Chondrocyte (in vitro differentiated cells): Measurements from ENCODE around the gene SLC43A3. TPM values are rescaled to one million over a fixed set of nuclear protein-coding genes. Genes with fewer than 3 reads are reported as not detected.

Experiments used
- DNase-seq: peaks from one replicate; pipeline ENCODE4 v3.0.0; 2021; ENCODE audit warnings: mixed read lengths, low spot score
- H3K27ac Mint-ChIP-seq: one replicate; pipeline ENCODE4 v1.8.0; 2021; ENCODE audit warnings: mild to moderate bottlenecking, moderate library complexity, mixed read lengths; ENCODE audit not compliant: unreplicated experiment
- H3K27me3 Mint-ChIP-seq: 2 replicates; pipeline ENCODE4 v1.8.0; 2021; ENCODE audit warnings: low read depth, mixed read lengths
- H3K36me3 Mint-ChIP-seq: 2 replicates; pipeline ENCODE4 v1.8.0; 2021; ENCODE audit warnings: low read depth, mixed read lengths
- H3K4me1 Mint-ChIP-seq: 2 replicates; pipeline ENCODE4 v1.8.0; 2021; ENCODE audit warnings: low read depth, mild to moderate bottlenecking, mixed read lengths
- H3K4me3 Mint-ChIP-seq: one replicate; pipeline ENCODE4 v1.8.0; 2021; ENCODE audit warnings: mild to moderate bottlenecking, moderate library complexity, mixed read lengths; ENCODE audit not compliant: unreplicated experiment
- H3K9me3 Mint-ChIP-seq: 2 replicates; pipeline ENCODE4 v1.8.0; 2021; ENCODE audit warnings: low read depth, mixed read lengths
- total RNA-seq: library from RNA; stranded (reverse); gene quantifications from 3 replicates; pipeline ENCODE4 v1.2.1, GENCODE V29; 2021
- TF ChIP-seq, protein P1 (sequence below): fragments of 200-600 bp; sonication (generic); IDR thresholded peaks from 2 replicates; pipeline ENCODE4 v1.5.0; 2021; ENCODE audit warnings: antibody characterized with exemption, mild to moderate bottlenecking, moderate library complexity

SLC43A3 gene
- total RNA-seq, 1 donor from 2014 or later, result 12.4 TPM

DNA sequence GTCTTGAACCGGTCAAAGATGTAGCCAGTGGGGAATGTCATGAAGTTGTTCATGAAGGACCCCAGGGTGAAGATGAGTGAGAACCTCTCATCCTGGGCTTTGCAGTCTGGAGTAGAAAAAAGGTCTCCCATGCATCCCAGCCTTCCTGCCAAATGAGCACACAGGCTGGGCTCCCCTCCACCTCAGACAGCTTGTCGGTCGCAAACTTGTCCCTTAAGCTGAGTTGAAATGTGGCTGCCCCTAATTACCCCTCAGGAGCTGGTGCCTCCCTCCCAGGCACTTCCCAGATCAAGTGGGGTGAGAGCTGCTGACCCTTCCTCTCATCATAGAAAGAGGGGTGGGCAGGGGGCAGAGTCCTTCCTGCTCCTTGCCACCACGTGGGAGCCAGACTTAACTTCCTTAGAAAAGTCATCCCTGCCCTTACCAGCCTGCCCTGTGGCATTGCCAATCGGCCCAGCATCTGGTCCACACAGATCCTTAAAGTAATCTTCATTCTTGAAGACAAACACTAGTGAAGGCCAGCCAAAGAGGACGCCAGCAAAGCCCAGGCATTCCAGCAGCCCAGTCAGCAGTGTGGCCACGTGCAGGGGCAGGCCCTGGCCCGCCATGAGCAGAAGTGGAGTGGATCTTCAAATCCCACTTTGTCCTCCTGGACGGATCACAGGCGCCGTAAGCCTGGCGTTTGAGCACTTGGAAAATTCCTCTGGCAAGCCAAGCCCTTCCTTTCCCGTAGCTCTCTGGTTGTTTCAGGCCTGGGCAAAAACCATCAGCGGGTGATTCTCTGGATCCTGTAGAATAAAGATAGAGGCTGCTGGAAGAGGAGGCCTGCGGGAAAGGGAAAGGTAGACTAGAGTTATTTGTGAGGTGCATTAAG lies 1.1 kb downstream of the SLC43A3 start:
- no peak for DNase-seq
- no peaks in the 10 kb centered on the region for H3K9me3 Mint-ChIP-seq
- peaks cover 5% of the 10 kb centered on the region for H3K36me3 Mint-ChIP-seq
- peak overlapping the region; percentile 25 for H3K27ac Mint-ChIP-seq
- TF ChIP-seq, protein P1, sequence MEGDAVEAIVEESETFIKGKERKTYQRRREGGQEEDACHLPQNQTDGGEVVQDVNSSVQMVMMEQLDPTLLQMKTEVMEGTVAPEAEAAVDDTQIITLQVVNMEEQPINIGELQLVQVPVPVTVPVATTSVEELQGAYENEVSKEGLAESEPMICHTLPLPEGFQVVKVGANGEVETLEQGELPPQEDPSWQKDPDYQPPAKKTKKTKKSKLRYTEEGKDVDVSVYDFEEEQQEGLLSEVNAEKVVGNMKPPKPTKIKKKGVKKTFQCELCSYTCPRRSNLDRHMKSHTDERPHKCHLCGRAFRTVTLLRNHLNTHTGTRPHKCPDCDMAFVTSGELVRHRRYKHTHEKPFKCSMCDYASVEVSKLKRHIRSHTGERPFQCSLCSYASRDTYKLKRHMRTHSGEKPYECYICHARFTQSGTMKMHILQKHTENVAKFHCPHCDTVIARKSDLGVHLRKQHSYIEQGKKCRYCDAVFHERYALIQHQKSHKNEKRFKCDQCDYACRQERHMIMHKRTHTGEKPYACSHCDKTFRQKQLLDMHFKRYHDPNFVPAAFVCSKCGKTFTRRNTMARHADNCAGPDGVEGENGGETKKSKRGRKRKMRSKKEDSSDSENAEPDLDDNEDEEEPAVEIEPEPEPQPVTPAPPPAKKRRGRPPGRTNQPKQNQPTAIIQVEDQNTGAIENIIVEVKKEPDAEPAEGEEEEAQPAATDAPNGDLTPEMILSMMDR, result no peak
- H3K4me1 Mint-ChIP-seq, result peaks cover 37% of the 10 kb centered on the region
- H3K27me3 Mint-ChIP-seq, result peaks cover 2% of the 10 kb centered on the region
- H3K4me3 Mint-ChIP-seq, result peak overlapping the region; percentile 76

DNA sequence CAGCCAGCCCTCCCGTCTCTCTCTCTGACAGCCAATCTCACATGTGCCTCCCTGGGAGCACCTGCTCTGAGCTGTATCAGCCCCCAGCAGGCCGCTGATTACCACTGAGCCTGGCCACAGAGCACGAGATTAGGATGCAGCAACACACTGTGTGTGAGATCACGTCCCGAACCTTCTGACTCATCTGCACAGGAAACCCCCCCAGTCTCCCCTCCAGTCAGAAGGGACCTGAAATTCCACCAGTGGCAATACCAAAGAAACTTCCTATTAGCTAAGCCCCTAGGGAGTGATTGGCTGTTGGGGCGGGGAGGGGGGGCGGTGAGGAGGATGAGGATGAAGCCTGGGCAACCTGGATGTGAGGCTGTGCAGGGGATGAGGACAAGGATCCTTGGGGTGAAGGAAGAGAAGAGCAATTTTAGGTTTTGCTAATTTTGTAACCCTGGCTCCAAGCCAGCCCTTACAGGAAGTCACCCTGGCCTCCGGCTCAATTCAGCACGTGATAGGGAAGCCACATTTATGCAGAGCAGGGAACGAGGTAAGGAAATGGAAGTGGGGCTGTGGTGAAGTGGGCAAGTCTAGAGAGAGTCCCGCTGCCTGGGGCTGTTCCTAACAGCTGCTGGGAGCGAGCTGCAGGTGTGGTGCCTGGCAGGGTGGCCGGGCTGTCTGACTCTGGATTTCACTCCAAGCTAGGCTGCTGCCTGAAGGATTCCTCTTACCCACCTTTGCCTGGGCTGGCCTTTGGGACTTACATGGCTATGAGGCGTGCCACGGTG lies 1.9 kb downstream of the SLC43A3 start:
- Mint-ChIP-seq H3K4me3 (peak overlapping the region; percentile 9), H3K27me3 (peaks cover 1% of the 10 kb centered on the region), H3K4me1 (peaks cover 37% of the 10 kb centered on the region), H3K9me3 (no peaks in the 10 kb centered on the region), H3K36me3 (peaks cover 5% of the 10 kb centered on the region), H3K27ac (peak overlapping the region; percentile 77)
- TF ChIP-seq, protein P1, result no peak
- no peak for DNase-seq

DNA sequence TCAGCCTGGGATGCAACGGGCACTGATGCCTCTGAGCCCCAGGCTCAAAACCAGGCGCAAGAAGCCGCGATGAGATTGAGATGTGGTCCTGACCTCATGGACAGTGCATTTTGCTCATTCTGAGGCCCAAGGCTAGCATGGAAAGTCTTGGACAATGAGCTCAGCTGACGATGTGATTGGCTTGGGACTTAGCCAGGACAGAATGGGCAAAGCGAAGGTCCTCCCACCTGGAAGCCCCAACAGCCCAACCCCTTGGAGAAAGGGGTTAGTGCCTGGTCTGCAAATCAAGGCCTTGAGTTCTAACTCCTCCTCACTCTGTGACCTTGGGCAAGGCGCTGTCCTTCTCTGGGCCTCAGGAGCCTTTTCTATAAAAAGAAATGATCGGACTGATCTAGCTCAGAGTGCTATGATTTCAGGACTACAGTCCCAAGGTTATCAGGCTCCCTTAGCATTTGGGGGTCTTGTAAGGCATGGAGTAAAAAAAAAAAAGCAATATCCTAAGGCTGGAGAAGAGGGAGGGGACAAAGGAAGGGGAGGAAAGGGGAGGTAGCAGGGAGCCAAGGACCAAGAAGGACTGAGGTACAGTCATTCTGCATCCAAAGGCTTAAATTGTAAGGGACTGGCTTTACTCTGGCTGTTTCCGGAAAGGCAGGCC lies 2.7 kb downstream of the SLC43A3 start:
- Mint-ChIP-seq H3K9me3 (no peaks in the 10 kb centered on the region), H3K36me3 (peaks cover 5% of the 10 kb centered on the region), H3K27ac (peak overlapping the region; percentile 77), H3K27me3 (no peaks in the 10 kb centered on the region), H3K4me3 (no peak overlapping the region), H3K4me1 (peaks cover 37% of the 10 kb centered on the region)
- TF ChIP-seq, protein P1, result no peak
- DNase-seq, result no peak

DNA sequence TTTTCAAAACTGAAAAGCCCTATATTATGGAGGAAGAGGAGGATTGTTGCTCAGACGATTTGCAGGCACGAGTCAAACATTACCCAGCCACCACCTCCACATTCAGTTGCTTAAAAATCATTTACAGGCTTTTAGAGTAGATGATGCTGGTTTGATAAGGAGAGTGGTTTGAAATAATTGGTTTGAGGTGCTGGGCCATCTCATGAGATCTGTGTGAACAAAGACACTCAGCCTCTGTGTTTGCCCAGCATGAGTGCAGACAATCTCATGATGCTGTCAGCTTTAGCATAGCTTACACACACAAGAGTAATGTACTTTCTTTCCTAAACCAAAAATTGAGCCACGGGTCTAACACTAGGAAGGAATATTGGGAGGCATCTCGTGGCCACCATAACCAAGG lies 4.3 kb downstream of the SLC43A3 start:
- Mint-ChIP-seq H3K27me3 (no peaks in the 10 kb centered on the region), H3K9me3 (no peaks in the 10 kb centered on the region), H3K36me3 (peaks cover 5% of the 10 kb centered on the region), H3K4me3 (no peak overlapping the region), H3K4me1 (peaks cover 33% of the 10 kb centered on the region), H3K27ac (no peak overlapping the region)
- TF ChIP-seq, protein P1, result no peak
- no peak for DNase-seq

DNA sequence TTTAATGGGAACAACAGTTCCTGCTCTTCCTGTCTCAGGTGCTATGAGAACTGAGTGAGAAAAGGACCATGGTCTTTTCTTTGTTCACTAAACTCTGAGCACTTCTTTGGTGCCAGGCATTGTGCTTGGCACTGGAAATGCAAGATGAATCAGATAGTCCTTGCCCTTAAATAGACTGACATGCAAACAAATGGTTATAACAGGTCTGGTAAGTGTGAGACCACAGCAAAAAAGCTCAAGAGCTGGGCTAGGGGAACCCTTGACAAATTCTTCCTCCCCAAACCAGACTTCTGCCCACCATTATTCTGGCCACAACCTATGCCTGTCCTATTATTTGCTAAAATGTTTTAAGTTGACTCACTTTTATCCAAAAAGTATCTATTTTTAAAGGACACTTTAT lies 5.1 kb downstream of the SLC43A3 start:
- TF ChIP-seq, protein P1, result no peak
- no peak overlapping the region for H3K27ac Mint-ChIP-seq
- no peaks in the 10 kb centered on the region for H3K27me3 Mint-ChIP-seq
- H3K4me1 Mint-ChIP-seq, result peaks cover 25% of the 10 kb centered on the region
- H3K36me3 Mint-ChIP-seq, result peaks cover 9% of the 10 kb centered on the region
- H3K4me3 Mint-ChIP-seq, result no peak overlapping the region
- DNase-seq, result no peak
- H3K9me3 Mint-ChIP-seq, result no peaks in the 10 kb centered on the region
